OCI-LY3 (cell line): ENCODE data around the gene PALLD.

Source experiments
- EZH2phosphoT487 ChIP-seq: fragments of 200-600 bp; shearing (Covaris generic); IDR thresholded peaks from 2 replicates; pipeline ENCODE4 v1.6.1; 2018; ENCODE audit warnings: antibody characterized with exemption, mixed run types, low read depth
- TF ChIP-seq, protein P1 (sequence below): fragments of 200-600, 300-600 bp; sonication (generic); IDR thresholded peaks from 2 replicates; pipeline ENCODE4 v1.5.1; 2014; ENCODE audit warnings: antibody characterized with exemption, low read length, low read depth

DNA sequence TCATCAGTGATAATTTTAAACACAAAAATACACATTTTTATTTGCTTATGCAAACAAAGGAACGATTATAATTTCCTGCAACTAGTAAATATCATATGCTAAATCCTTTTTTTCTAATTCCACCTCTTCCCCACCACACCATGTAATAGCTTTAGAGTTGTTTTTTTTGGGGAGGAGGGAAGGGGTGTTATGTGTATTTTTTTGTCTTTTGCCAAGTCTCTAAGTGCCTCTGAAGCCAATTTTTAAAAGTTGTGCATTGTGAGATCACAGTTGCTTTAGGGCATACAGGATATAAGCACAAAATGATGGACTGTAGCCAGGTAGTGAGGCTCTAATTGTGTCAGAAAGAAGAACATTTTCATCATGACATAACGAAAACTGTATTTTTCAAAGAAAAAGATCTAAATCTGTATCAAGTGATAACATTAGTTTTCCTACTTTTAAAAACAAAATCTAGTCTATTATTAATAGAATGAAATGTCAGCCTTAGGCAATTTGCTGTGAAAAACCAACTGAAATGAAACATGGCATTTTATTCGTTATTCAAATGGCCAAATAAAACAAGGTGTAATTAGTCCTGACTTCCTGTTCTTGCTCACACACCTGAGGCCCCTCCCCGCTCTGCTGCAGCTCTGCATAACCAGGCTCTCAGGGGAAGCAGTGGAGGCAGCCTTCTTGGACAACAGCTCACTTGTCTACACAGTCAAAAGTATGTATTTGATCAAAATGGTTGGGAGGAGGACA, 157.4 kb downstream of the PALLD start:
- TF ChIP-seq, protein P1, sequence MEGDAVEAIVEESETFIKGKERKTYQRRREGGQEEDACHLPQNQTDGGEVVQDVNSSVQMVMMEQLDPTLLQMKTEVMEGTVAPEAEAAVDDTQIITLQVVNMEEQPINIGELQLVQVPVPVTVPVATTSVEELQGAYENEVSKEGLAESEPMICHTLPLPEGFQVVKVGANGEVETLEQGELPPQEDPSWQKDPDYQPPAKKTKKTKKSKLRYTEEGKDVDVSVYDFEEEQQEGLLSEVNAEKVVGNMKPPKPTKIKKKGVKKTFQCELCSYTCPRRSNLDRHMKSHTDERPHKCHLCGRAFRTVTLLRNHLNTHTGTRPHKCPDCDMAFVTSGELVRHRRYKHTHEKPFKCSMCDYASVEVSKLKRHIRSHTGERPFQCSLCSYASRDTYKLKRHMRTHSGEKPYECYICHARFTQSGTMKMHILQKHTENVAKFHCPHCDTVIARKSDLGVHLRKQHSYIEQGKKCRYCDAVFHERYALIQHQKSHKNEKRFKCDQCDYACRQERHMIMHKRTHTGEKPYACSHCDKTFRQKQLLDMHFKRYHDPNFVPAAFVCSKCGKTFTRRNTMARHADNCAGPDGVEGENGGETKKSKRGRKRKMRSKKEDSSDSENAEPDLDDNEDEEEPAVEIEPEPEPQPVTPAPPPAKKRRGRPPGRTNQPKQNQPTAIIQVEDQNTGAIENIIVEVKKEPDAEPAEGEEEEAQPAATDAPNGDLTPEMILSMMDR, result no peak
- TF ChIP-seq EZH2phosphoT487, result no peak
